WTC11 (cell line): ENCODE measurements around the gene GPALPP1. TPM values are rescaled to one million over a fixed set of nuclear protein-coding genes. Genes with fewer than 3 reads are reported as not detected.

ENCODE experiments used
- ATAC-seq: fragments of 200-7000 bp; cut with Tn5 transposase; 2 replicates; pipeline ENCODE4 v1.10.0; 2021; ENCODE audit warnings: mild to moderate bottlenecking, moderate library complexity
- CTCF ChIA-PET: fragments of 300-600 bp; sonication (Branson Sonifier 250); formaldehyde crosslinking; loops from one replicate; lab custom pipeline; 2021; ENCODE audit warnings: antibody characterized with exemption; lab: Charles Lee
- POLR2A ChIA-PET: fragments of 350-600 bp; sonication (Branson Sonifier 250); formaldehyde crosslinking; loops from one replicate; lab custom pipeline; 2021; ENCODE audit warnings: antibody characterized with exemption; lab: Charles Lee
- DNase-seq: peaks from one replicate; pipeline ENCODE4 v3.0.0; 2021; ENCODE audit warnings: low spot score
- H3K27ac Mint-ChIP-seq: 2 replicates; pipeline ENCODE4 v1.8.0; 2021; ENCODE audit warnings: mixed read lengths
- H3K27me3 Mint-ChIP-seq: 2 replicates; pipeline ENCODE4 v1.8.0; 2021; ENCODE audit warnings: low read depth, mild to moderate bottlenecking, moderate library complexity, mixed read lengths
- H3K36me3 Mint-ChIP-seq: 2 replicates; pipeline ENCODE4 v1.8.0; 2021; ENCODE audit warnings: mixed read lengths
- H3K4me1 Mint-ChIP-seq: 2 replicates; pipeline ENCODE4 v1.8.0; 2022; ENCODE audit warnings: mixed read lengths
- H3K4me3 Mint-ChIP-seq: 2 replicates; pipeline ENCODE4 v1.8.0; 2021; ENCODE audit warnings: mild to moderate bottlenecking, moderate library complexity, mixed read lengths
- H3K9me3 Mint-ChIP-seq: 2 replicates; pipeline ENCODE4 v1.8.0; 2021; ENCODE audit warnings: mixed read lengths
- AFF4 ChIP-seq: sonication (generic); formaldehyde crosslinking; IDR thresholded peaks from 2 replicates; pipeline ENCODE4 v1.8.1; 2023; ENCODE audit warnings: mild to moderate bottlenecking, missing genetic modification reagents, borderline replicate concordance
- E2F4 ChIP-seq: sonication (generic); formaldehyde crosslinking; IDR thresholded peaks from 2 replicates; pipeline ENCODE4 v1.8.1; 2022; ENCODE audit warnings: low read depth, mild to moderate bottlenecking, moderate library complexity, missing genetic modification reagents, borderline replicate concordance
- FOXK1 ChIP-seq: sonication (generic); formaldehyde crosslinking; IDR thresholded peaks from 2 replicates; pipeline ENCODE4 v1.8.0; 2022; ENCODE audit warnings: mild to moderate bottlenecking, moderate library complexity, missing genetic modification reagents
- GABPB1 ChIP-seq: sonication (generic); formaldehyde crosslinking; IDR thresholded peaks from 2 replicates; pipeline ENCODE4 v1.8.1; 2023; ENCODE audit warnings: mild to moderate bottlenecking, missing genetic modification reagents
- GRHL2 ChIP-seq: fragments of 250-450 bp; sonication (Bioruptor Pico); IDR thresholded peaks from 2 replicates; pipeline ENCODE4 v1.8.0; 2022; ENCODE audit warnings: mild to moderate bottlenecking, moderate library complexity; ENCODE audit not compliant: insufficient replicate concordance, severe bottlenecking
- IRF1 ChIP-seq: sonication (generic); formaldehyde crosslinking; IDR thresholded peaks from 2 replicates; pipeline ENCODE4 v1.8.0; 2023; ENCODE audit warnings: missing genetic modification reagents
- JAZF1 ChIP-seq: fragments of 250-450 bp; sonication (Bioruptor Pico); IDR thresholded peaks from 2 replicates; pipeline ENCODE4 v1.9.0; 2021; ENCODE audit warnings: moderate library complexity, mild to moderate bottlenecking, inconsistent platforms
- NFYB ChIP-seq: sonication (generic); formaldehyde crosslinking; conservative IDR thresholded peaks from 2 replicates; pipeline ENCODE4 v1.8.0; 2022; ENCODE audit warnings: low read depth, missing genetic modification reagents
- NR2C2 ChIP-seq: sonication (generic); formaldehyde crosslinking; IDR thresholded peaks from 2 replicates; pipeline ENCODE4 v1.8.0; 2022; ENCODE audit warnings: mild to moderate bottlenecking, missing genetic modification reagents
- NR3C1 ChIP-seq: sonication (generic); formaldehyde crosslinking; conservative IDR thresholded peaks from 2 replicates; pipeline ENCODE4 v1.8.1; 2023; ENCODE audit warnings: low read depth, mild to moderate bottlenecking, missing genetic modification reagents
- OVOL2 ChIP-seq: fragments of 250-450 bp; sonication (Bioruptor Pico); IDR thresholded peaks from 2 replicates; pipeline ENCODE4 v1.9.0; 2021; ENCODE audit warnings: mild to moderate bottlenecking, borderline replicate concordance
- RELA ChIP-seq: sonication (generic); formaldehyde crosslinking; IDR thresholded peaks from 2 replicates; pipeline ENCODE4 v1.8.1; 2022; ENCODE audit warnings: missing genetic modification reagents, mild to moderate bottlenecking, borderline replicate concordance
- STAT6 ChIP-seq: sonication (generic); formaldehyde crosslinking; conservative IDR thresholded peaks from 2 replicates; pipeline ENCODE4 v1.8.1; 2023; ENCODE audit warnings: mild to moderate bottlenecking, low read depth, missing genetic modification reagents, moderate library complexity
- TP53 ChIP-seq: sonication (generic); formaldehyde crosslinking; IDR thresholded peaks from 2 replicates; pipeline ENCODE4 v1.8.1; 2023; ENCODE audit warnings: mild to moderate bottlenecking, missing genetic modification reagents
- ZNF219 ChIP-seq: sonication (generic); formaldehyde crosslinking; IDR thresholded peaks from 2 replicates; pipeline ENCODE4 v1.8.0; 2023; ENCODE audit warnings: missing genetic modification reagents, mild to moderate bottlenecking, borderline replicate concordance
- ZNF232 ChIP-seq: sonication (generic); formaldehyde crosslinking; IDR thresholded peaks from 2 replicates; pipeline ENCODE4 v1.8.0; 2022; ENCODE audit warnings: mild to moderate bottlenecking, missing genetic modification reagents
- ZNF263 ChIP-seq: sonication (generic); formaldehyde crosslinking; IDR thresholded peaks from 2 replicates; pipeline ENCODE4 v1.8.1; 2022; ENCODE audit warnings: low read depth, mild to moderate bottlenecking, moderate library complexity, missing genetic modification reagents
- ZNF396 ChIP-seq: fragments of 250-450 bp; sonication (Bioruptor Pico); IDR thresholded peaks from 2 replicates; pipeline ENCODE4 v1.8.0; 2021; ENCODE audit warnings: mild to moderate bottlenecking, moderate library complexity, borderline replicate concordance
- ZSCAN18 ChIP-seq: fragments of 250-450 bp; sonication (Bioruptor Pico); IDR thresholded peaks from 2 replicates; pipeline ENCODE4 v2.1.2; 2022; ENCODE audit warnings: mild to moderate bottlenecking, moderate library complexity
- total RNA-seq: library from RNA; stranded (reverse); gene quantifications from 3 replicates; pipeline ENCODE4 v1.2.3, GENCODE V29; 2021

Gene GPALPP1
- total RNA-seq, 1 experiment from 2014 or later, result 28.9 TPM

- H3K9me3 Mint-ChIP-seq, result no peaks in the 10 kb centered on the region
- ChIA-PET POLR2A (no interaction called here), CTCF (no interaction called here)
Measured at GRCh38 chr13:45003417-45003816, 14.1 kb downstream of the GPALPP1 start.

More at GRCh38 chr13:45003417-45003816, 14.1 kb downstream of the GPALPP1 start:
- no peak overlapping the region for H3K27ac Mint-ChIP-seq
- H3K4me1 Mint-ChIP-seq, result no peaks in the 10 kb centered on the region
- H3K27me3 Mint-ChIP-seq, result no peaks in the 10 kb centered on the region
- no peak overlapping the region for H3K4me3 Mint-ChIP-seq
- DNase-seq, result no peak
- no peak for ATAC-seq
- H3K36me3 Mint-ChIP-seq, result peaks cover 13% of the 10 kb centered on the region
- TF ChIP-seq GRHL2 (CRISPR knock-in tag) (no peak), NR2C2 (CRISPR knock-in tag) (no peak), ZNF263 (CRISPR knock-in tag) (no peak), OVOL2 (CRISPR knock-in tag) (no peak), ZNF396 (no peak), ZNF219 (CRISPR knock-in tag) (no peak), IRF1 (CRISPR knock-in tag) (no peak), STAT6 (CRISPR knock-in tag) (no peak), AFF4 (CRISPR knock-in tag) (no peak), FOXK1 (CRISPR knock-in tag) (no peak), TP53 (CRISPR knock-in tag) (no peak), JAZF1 (CRISPR knock-in tag) (no peak), RELA (no peak), GABPB1 (CRISPR knock-in tag) (no peak), ZNF232 (no peak), NR3C1 (CRISPR knock-in tag) (no peak), NFYB (CRISPR knock-in tag) (no peak), ZSCAN18 (CRISPR knock-in tag) (no peak), E2F4 (CRISPR knock-in tag) (no peak)
